ENCODE results near the gene PLPPR1.

GRCh38 chr9:101220341-101220740 is 191.8 kb downstream of the PLPPR1 start:
- TF ChIP-seq JUN (IDR thresholded peaks at IDR 0.05; ENCODE audit: borderline replicate concordance, insufficient read depth, insufficient read length, low read depth) (no peak), POLR2AphosphoS5 (IDR thresholded peaks at IDR 0.05; ENCODE audit: insufficient read depth, low read depth, low read length) (no peak), POLR2A (IDR thresholded peaks at IDR 0.05; ENCODE audit: low read depth, low read length) (no peak), CTCF (IDR thresholded peaks at IDR 0.05; ENCODE audit: extremely low read depth in 1 of 2, insufficient read depth in 1 of 2, low read depth in 1 of 2, low read length in 2 of 2) (no peak), GATA2 (IDR thresholded peaks at IDR 0.05; ENCODE audit: insufficient read depth, insufficient read length, low read depth, low read length) (no peak), MAX (IDR thresholded peaks at IDR 0.05; ENCODE audit: insufficient read depth, insufficient read length) (no peak), FOS (IDR thresholded peaks at IDR 0.05; ENCODE audit: borderline replicate concordance, insufficient read depth, low read length) (no peak), EZH2 (IDR thresholded peaks at IDR 0.05; ENCODE audit: borderline replicate concordance, low read depth, low read length, severe bottlenecking) (no peak)
